OCI-LY7 (cell line): ENCODE data around the gene PSMA3. TPM values are rescaled to one million over a fixed set of nuclear protein-coding genes. Genes with fewer than 3 reads are reported as not detected.

Experiments
- BruUV-seq: library from RNA; stranded (reverse); fragments of 400-500 nt; replicated peaks from 2 replicates; lab custom pipeline; 2021; lab: Mats Ljungman, UMichigan
- CTCF ChIA-PET: fragments of 300-600 bp; sonication (Branson Sonifier 250); formaldehyde crosslinking; loops from one replicate; lab custom pipeline; 2022; ENCODE audit warnings: antibody characterized with exemption; ENCODE audit not compliant: unreplicated experiment; lab: Charles Lee
- POLR2A ChIA-PET: fragments of 300-600 bp; sonication (Branson Sonifier 250); formaldehyde crosslinking; loops from one replicate; lab custom pipeline; 2022; ENCODE audit warnings: antibody characterized with exemption; lab: Charles Lee
- DNase-seq: peaks from one replicate; pipeline ENCODE4 v3.0.0-alpha.2; 2015; ENCODE audit warnings: low spot score
- H2AFZ ChIP-seq: fragments of 200-600 bp; sonication (generic), shearing (Covaris generic); 2 replicates; pipeline ENCODE4 v1.6.1; 2014; ENCODE audit warnings: mild to moderate bottlenecking, antibody characterized with exemption, low read length, moderate library complexity
- H3K27ac ChIP-seq: fragments of 200-600 bp; sonication (generic); 2 replicates; pipeline ENCODE4 v1.5.1; 2014; ENCODE audit warnings: mixed run types, low read depth, mild to moderate bottlenecking, moderate library complexity, low read length, inconsistent platforms; ENCODE audit not compliant: poor library complexity, severe bottlenecking
- H3K36me3 ChIP-seq: fragments of 200-600 bp; sonication (generic); 2 replicates; pipeline ENCODE4 v1.6.1; 2014; ENCODE audit warnings: mild to moderate bottlenecking, antibody characterized with exemption, low read length, moderate library complexity, mixed read lengths; ENCODE audit not compliant: insufficient read depth
- H3K4me1 ChIP-seq: fragments of 200-600 bp; sonication (generic); 2 replicates; pipeline ENCODE4 v1.5.1; 2014; ENCODE audit warnings: mild to moderate bottlenecking, low read length; ENCODE audit not compliant: insufficient read depth, poor library complexity, severe bottlenecking
- H3K4me2 ChIP-seq: fragments of 200-600 bp; sonication (generic); 2 replicates; pipeline ENCODE4 v1.6.1; 2014; ENCODE audit warnings: mild to moderate bottlenecking, low read length
- H3K4me3 ChIP-seq: fragments of 200-600 bp; sonication (generic); 2 replicates; pipeline ENCODE4 v1.5.1; 2014; ENCODE audit warnings: mild to moderate bottlenecking, low read depth, low read length; ENCODE audit not compliant: poor library complexity, severe bottlenecking
- H3K79me2 ChIP-seq: fragments of 200-600 bp; sonication (generic); 2 replicates; pipeline ENCODE4 v1.6.1; 2016; ENCODE audit warnings: low read depth, mild to moderate bottlenecking, low read length, moderate library complexity, mixed read lengths; ENCODE audit not compliant: insufficient read depth
- H3K9me2 ChIP-seq: fragments of 200-600 bp; sonication (generic); 2 replicates; pipeline ENCODE4 v1.6.1; 2016; ENCODE audit warnings: mild to moderate bottlenecking, low read length, mixed read lengths; ENCODE audit not compliant: insufficient read depth
- H3K9me3 ChIP-seq: fragments of 200-600 bp; sonication (generic); 2 replicates; pipeline ENCODE4 v1.6.1; 2014; ENCODE audit warnings: mild to moderate bottlenecking, mixed run types, low read length, mixed read lengths
- H4K20me1 ChIP-seq: fragments of 200-600 bp; sonication (generic); 2 replicates; pipeline ENCODE4 v1.6.1; 2014; ENCODE audit warnings: mild to moderate bottlenecking, antibody characterized with exemption, low read length, moderate library complexity, mixed read lengths; ENCODE audit not compliant: insufficient read depth
- CTCF ChIP-seq: fragments of 200-600 bp; sonication (generic); conservative IDR thresholded peaks from 2 replicates; pipeline ENCODE4 v1.5.1; 2014; ENCODE audit warnings: mild to moderate bottlenecking, antibody characterized with exemption, low read length, moderate library complexity, mixed read lengths
- EZH2phosphoT487 ChIP-seq: fragments of 200-600 bp; sonication (generic); IDR thresholded peaks from 2 replicates; pipeline ENCODE4 v1.6.1; 2018; ENCODE audit warnings: low read depth, borderline replicate concordance, mild to moderate bottlenecking, mixed run types, antibody characterized with exemption, low read length, moderate library complexity, mixed read lengths
- intact Hi-C: fragments of 100-400 bp; cut with micrococcal nuclease; formaldehyde crosslinking; loops from one replicate; pipeline ENCODE4 v1.10.0; 2022; ENCODE audit not compliant: unreplicated experiment
- total RNA-seq, 2 experiments: library from RNA; depleted of rRNA in 1 of 2; stranded (reverse); fragments of >200 nt in 1 of 2; shearing (Covaris generic) in 1 of 2; gene quantifications; 2 replicates each; pipeline ENCODE4 v1.2.3, GENCODE V29; 2014 to 2022

PSMA3 gene
- total RNA-seq, 2 experiments from 2014 or later: 88.9 to 206 TPM

GRCh38 chr14:58287607-58288042, 43.0 kb downstream of the PSMA3 start:
- POLR2A ChIA-PET: interaction anchor here (0.6 to 1.1 kb wide), 2 partner anchors 23 to 30 kb away, joined by 3 to 4 read pairs; no protein-coding TSS in a partner anchor
- CTCF ChIA-PET: no interaction called here
- no peak overlapping the region for H3K4me2 ChIP-seq
- no peaks in the 10 kb centered on the region for H3K9me3 ChIP-seq
- peaks cover 99% of the 10 kb centered on the region for H3K36me3 ChIP-seq
- H3K79me2 ChIP-seq: peaks cover 95% of the 10 kb centered on the region
- no peaks in the 10 kb centered on the region for H3K4me1 ChIP-seq
- BruUV-seq: no TSS peak
- H3K4me3 ChIP-seq: no peak overlapping the region
- H4K20me1 ChIP-seq: peaks cover 13% of the 10 kb centered on the region; the same call in 1 of the 2 replicates
- H3K9me2 ChIP-seq: no peaks in the 10 kb centered on the region
- TF ChIP-seq EZH2phosphoT487 (no peak), CTCF (no peak)
- H2AFZ ChIP-seq: no peak overlapping the region
- H3K27ac ChIP-seq: no peak overlapping the region
- DNase-seq: no peak
- intact Hi-C loops: no loop called here

- Histone ChIP-seq H2AFZ (no peak overlapping the region), H3K4me3 (no peak overlapping the region), H3K79me2 (peaks cover 95% of the 10 kb centered on the region), H4K20me1 (peaks cover 12% of the 10 kb centered on the region; the same call in 1 of the 2 replicates), H3K4me1 (no peaks in the 10 kb centered on the region), H3K9me2 (no peaks in the 10 kb centered on the region), H3K4me2 (no peak overlapping the region), H3K36me3 (peaks cover 99% of the 10 kb centered on the region), H3K9me3 (no peaks in the 10 kb centered on the region), H3K27ac (no peak overlapping the region)
- ChIA-PET POLR2A (interaction anchor here (0.8 to 1.2 kb wide), 3 partner anchors 10 to 23 kb away, joined by 3 to 4 read pairs (median 4); partner anchors contain the start of gene ARID4A), CTCF (no interaction called here)
- TF ChIP-seq CTCF: no peak
- no peak for TF ChIP-seq EZH2phosphoT487
- intact Hi-C loops: no loop called here
- BruUV-seq: TSS peak; percentile 3
- DNase-seq: no peak
Measured at GRCh38 chr14:58288106-58288792, 43.6 kb downstream of the PSMA3 start.

- Histone ChIP-seq H3K36me3 (peaks cover 94% of the 10 kb centered on the region), H3K4me2 (no peak overlapping the region), H3K79me2 (peaks cover 99% of the 10 kb centered on the region), H3K9me2 (no peaks in the 10 kb centered on the region), H3K9me3 (no peaks in the 10 kb centered on the region), H3K27ac (no peak overlapping the region), H3K4me3 (no peak overlapping the region), H3K4me1 (peaks cover 11% of the 10 kb centered on the region), H4K20me1 (peaks cover 22% of the 10 kb centered on the region), H2AFZ (no peak overlapping the region)
- BruUV-seq: no TSS peak
- TF ChIP-seq EZH2phosphoT487 (no peak), CTCF (no peak)
- ChIA-PET POLR2A (interaction anchor here (0.6 to 0.9 kb wide), 3 partner anchors 14 to 1142 kb away, joined by 3 read pairs; no protein-coding TSS in a partner anchor), CTCF (no interaction called here)
- intact Hi-C loops: no loop called here
- no peak for DNase-seq
Measured at GRCh38 chr14:58291646-58292045, 47.0 kb downstream of the PSMA3 start.
